GM12892 (cell line): ENCODE measurements around the gene AKAP13.

Experiments
- DNase-seq: peaks from one replicate; pipeline ENCODE4 v3.0.0; 2011; ENCODE audit not compliant: insufficient read length
- FAIRE-seq: peaks from 2 replicates; lab custom pipeline; 2011; peaks lifted over from hg19 to GRCh38; lab: Jason Lieb, UNC
- POLR2A ChIP-seq: IDR thresholded peaks from 2 replicates; pipeline ENCODE4 v1.6.1; 2011; ENCODE audit warnings: low read depth, low read length, control low read depth
- POLR2AphosphoS5 ChIP-seq: IDR thresholded peaks from 2 replicates; pipeline ENCODE4 v1.6.1; 2011; ENCODE audit warnings: low read depth, low read length, control low read depth
- TAF1 ChIP-seq: IDR thresholded peaks from 2 replicates; pipeline ENCODE4 v1.6.1; 2011; ENCODE audit warnings: low read depth, mild to moderate bottlenecking, control low read depth, low read length, borderline replicate concordance

Gene AKAP13

GRCh38 chr15:85353516-85353915 lies 26.9 kb upstream of the AKAP13 start:
- DNase-seq = no peak
- TF ChIP-seq TAF1 (no peak), POLR2AphosphoS5 (no peak), POLR2A (no peak)
- no peak for FAIRE-seq

- no peak for DNase-seq
- FAIRE-seq = no peak
Observed at GRCh38 chr15:85354461-85354860, 25.9 kb upstream of the AKAP13 start.

GRCh38 chr15:85354948-85355347 lies 25.5 kb upstream of the AKAP13 start:
- no peak for DNase-seq
- TF ChIP-seq TAF1 = no peak
- no peak for TF ChIP-seq POLR2A
- no peak for TF ChIP-seq POLR2AphosphoS5
- FAIRE-seq = no peak

More at GRCh38 chr15:85354461-85354860, 25.9 kb upstream of the AKAP13 start:
- TF ChIP-seq POLR2AphosphoS5 = no peak
- TF ChIP-seq POLR2A = no peak
- no peak for TF ChIP-seq TAF1

- no peak for FAIRE-seq
- DNase-seq = no peak
- no peak for TF ChIP-seq POLR2A
- TF ChIP-seq TAF1 = no peak
- no peak for TF ChIP-seq POLR2AphosphoS5
Observed at GRCh38 chr15:85356276-85356675, 24.1 kb upstream of the AKAP13 start.

GRCh38 chr15:85361323-85361722 lies 19.1 kb upstream of the AKAP13 start:
- FAIRE-seq = no peak
- peak; percentile 37 for DNase-seq
- TF ChIP-seq TAF1 (no peak), POLR2AphosphoS5 (no peak), POLR2A (no peak)

- FAIRE-seq (no peak), DNase-seq (no peak)
- TF ChIP-seq POLR2A = no peak
- TF ChIP-seq TAF1 = no peak
- no peak for TF ChIP-seq POLR2AphosphoS5
Observed at GRCh38 chr15:85362436-85363081, 17.8 kb upstream of the AKAP13 start.

GRCh38 chr15:85365980-85366379 lies 14.4 kb upstream of the AKAP13 start:
- no peak for FAIRE-seq
- DNase-seq = no peak
- TF ChIP-seq POLR2A (no peak), TAF1 (no peak), POLR2AphosphoS5 (no peak)

GRCh38 chr15:85367741-85368140 lies 12.7 kb upstream of the AKAP13 start:
- no peak for FAIRE-seq
- TF ChIP-seq TAF1 = no peak
- TF ChIP-seq POLR2AphosphoS5 = no peak
- no peak for TF ChIP-seq POLR2A
- no peak for DNase-seq

GRCh38 chr15:85374831-85375230 lies 5.6 kb upstream of the AKAP13 start:
- no peak for TF ChIP-seq TAF1
- no peak for TF ChIP-seq POLR2A
- TF ChIP-seq POLR2AphosphoS5 = no peak
- no peak for FAIRE-seq

GRCh38 chr15:85377269-85377668 lies 3.1 kb upstream of the AKAP13 start:
- FAIRE-seq (no peak), DNase-seq (no peak)
- TF ChIP-seq TAF1 = no peak

More at GRCh38 chr15:85374831-85375230, 5.6 kb upstream of the AKAP13 start:
- DNase-seq = no peak

GRCh38 chr15:85377986-85378385 lies 2.4 kb upstream of the AKAP13 start:
- DNase-seq = no peak
- FAIRE-seq = no peak
- TF ChIP-seq TAF1 = no peak
- TF ChIP-seq POLR2AphosphoS5 = no peak
- no peak for TF ChIP-seq POLR2A

- peak; percentile 24 for FAIRE-seq
- no peak for DNase-seq
- TF ChIP-seq POLR2AphosphoS5 (no peak), POLR2A (no peak), TAF1 (no peak)
Observed at GRCh38 chr15:85379403-85380131, 836 bp upstream of the AKAP13 start.
